ENCODE data around the gene NAP1L1.
"Not testable (repeated sequence)": the region's sequence is repeated elsewhere in the genome, so short reads cannot be mapped to it uniquely, and the experiment has no call there.

NAP1L1 gene

GRCh38 chr12:76018672-76019071, 65.8 kb downstream of the NAP1L1 start:
- DNase-seq = no peak

GRCh38 chr12:76018111-76018510, 66.4 kb downstream of the NAP1L1 start:
- no peak for DNase-seq

- no peak for DNase-seq
Observed at GRCh38 chr12:76014007-76014406, 70.5 kb downstream of the NAP1L1 start.

- no peak for DNase-seq
Observed at GRCh38 chr12:76013603-76014002, 70.9 kb downstream of the NAP1L1 start.

- no peak for DNase-seq
Observed at GRCh38 chr12:76012644-76013043, 71.8 kb downstream of the NAP1L1 start.

DNA sequence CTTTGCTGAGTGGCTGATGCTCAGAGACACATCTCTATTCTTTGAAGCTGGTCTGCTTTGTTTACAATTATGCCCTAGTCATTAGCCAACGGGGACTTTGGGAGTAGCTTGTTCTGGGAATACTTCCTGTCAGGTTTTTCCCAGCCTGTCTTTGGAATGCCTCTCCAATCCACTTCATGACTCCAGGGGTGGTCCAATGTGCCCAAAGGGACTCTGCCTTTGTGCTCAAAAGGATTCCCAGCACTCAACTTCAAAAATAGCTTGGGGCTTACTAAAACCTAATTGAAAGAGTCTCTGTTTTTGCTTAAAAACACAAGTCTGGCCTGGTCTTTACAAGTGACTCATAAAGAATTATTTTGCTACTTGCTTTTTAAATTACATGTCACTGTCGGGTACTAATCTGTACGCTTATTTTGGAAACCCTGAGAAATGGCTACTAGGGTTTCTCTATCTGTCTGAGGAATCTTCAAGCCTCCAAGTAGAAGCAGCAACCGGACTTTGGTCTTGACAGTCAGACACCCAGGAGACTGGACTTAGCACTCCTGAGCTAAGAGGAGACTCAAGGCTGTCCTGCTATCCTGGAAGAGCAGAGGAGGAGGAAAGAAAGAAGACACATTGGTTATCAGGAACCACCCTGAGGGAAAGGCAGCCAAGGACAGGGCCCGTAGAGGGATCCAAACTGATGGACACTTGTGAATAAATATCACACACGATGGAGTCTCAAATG, 73.6 kb downstream of the NAP1L1 start:
- no peak for DNase-seq

GRCh38 chr12:76008428-76008827, 76.1 kb downstream of the NAP1L1 start:
- DNase-seq = no peak

DNA sequence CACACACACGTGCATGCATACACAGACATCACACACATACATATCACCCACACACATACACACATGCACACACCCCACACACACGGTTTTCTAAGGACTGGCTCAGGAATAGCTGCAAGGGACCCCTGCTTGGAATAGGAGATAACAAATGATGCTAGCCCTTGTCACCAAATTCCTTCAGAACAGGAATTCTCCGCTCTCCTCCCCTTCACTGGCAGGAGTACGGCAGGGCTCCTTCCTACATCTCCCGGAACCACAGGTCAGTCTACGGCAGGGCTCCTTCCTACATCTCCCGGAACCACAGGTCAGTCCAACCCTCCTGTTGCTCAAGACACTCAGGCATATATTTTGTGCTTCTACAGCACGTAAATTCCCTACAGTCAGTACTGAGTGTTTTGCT, 76.8 kb downstream of the NAP1L1 start:
- DNase-seq = no peak

DNA sequence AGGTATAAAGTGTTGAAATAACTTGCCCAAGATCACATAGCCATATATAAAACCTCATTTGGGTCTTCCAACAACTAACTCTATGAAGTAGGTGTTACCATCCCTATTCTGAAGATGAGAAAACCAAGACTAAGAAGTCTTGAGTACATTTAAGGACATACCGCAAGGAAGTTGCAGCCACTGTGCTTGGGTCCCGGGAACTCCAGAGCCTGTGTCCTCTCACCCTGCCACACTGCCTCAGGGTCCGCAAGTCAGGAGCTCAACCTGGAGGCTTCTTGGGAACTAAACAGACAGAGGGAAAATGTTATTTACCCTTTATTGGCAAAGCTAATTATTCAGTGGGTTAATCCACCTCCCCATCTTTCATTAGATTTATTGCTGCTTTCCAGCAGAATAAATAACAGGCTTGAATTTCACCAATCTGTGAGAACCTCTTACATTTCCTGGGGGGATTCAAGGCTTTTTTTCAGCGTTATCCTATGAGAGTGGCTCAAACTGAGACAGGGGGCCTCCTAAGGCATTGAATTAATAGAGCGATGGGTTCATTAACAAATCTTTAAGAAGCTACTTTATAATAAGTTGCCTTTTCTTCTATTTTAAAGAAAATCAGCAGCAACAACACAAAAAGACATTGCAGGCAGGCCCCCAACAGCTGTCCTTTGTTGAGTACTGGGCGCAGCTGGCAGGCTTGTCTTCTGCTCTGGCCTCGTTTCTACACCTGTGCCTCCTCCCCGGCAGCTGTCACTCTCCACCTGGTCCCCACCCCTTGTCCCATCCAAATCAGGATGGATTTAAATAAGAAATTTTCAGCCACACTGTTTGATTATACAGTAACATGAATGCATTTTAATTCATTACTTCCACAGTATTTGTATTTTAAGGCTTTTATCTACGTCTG, 78.2 kb downstream of the NAP1L1 start:
- peak; percentile 8 for DNase-seq

DNA sequence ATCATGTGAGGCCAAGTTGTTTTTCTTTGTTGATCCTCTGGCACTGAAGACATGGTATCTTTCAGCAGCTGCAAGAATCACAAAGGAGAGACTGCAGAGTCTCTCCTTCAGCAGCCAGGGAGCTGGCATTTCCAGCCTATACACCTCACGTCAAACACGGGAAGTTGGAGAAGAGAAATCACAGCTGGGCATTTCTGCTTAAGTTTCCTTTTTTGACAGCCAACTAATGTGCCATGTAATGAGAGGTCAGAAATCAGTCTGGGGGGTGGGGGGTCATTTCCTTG, 81.2 kb downstream of the NAP1L1 start:
- DNase-seq = no peak

GRCh38 chr12:76002598-76003354, 81.7 kb downstream of the NAP1L1 start:
- no peak for DNase-seq

DNA sequence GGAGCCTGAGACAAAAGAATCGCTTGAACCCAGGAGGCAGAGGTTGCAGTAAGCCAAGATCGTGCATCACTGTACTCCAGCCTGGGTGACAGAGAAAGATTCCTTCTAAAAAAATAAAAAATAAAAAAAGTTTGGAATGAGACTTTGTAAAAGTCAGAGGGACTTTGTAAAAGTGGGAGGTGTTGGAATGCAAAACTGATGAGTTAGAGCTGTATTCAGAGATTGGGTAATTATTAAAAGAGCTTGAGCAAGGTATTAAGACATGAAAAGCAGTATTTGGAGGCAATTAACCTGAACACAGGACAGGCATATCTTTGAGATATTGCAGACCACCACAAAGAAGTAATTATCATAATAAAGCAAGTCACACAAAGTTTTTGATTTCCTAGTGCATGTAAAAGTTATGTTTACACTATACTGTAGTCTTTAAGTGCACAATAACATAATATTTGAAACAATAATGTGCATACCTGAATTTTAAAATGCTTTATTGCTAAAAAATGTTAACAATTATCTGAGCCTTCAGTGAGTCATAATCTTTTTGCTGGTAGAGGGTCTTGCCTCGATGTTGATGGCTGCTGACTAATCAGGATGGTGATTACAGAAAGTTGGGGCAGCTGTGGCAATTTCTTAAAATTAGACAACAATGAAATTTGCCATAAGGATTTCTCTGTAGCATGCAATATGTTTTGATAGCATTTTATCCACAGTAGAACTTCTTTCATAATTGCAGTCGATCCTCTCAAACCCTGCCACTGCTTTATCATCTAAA, 86.0 kb downstream of the NAP1L1 start:
- DNase-seq = no peak

GRCh38 chr12:75997658-75998057, 86.8 kb downstream of the NAP1L1 start:
- DNase-seq = no peak

GRCh38 chr12:75996861-75997447, 87.5 kb downstream of the NAP1L1 start:
- no peak for DNase-seq

GRCh38 chr12:75995691-75996090, 88.8 kb downstream of the NAP1L1 start:
- no peak for DNase-seq

- DNase-seq = no peak
Observed at GRCh38 chr12:75994069-75994740, 90.3 kb downstream of the NAP1L1 start.

GRCh38 chr12:75991753-75992152, 92.7 kb downstream of the NAP1L1 start:
- no peak for DNase-seq

GRCh38 chr12:75990189-75990912, 94.1 kb downstream of the NAP1L1 start:
- no peak for DNase-seq

GRCh38 chr12:75987709-75988108, 96.8 kb downstream of the NAP1L1 start:
- not testable (repeated sequence) for DNase-seq

Data from NCI-H345 (cell line).